HL-60 (cell line): Measurements from ENCODE around the gene TAX1BP1.

Experiments
- CTCF ChIP-seq: IDR thresholded peaks from one replicate; pipeline ENCODE4 v1.5.1; 2011; ENCODE audit warnings: low read length, control low read depth, inconsistent platforms; ENCODE audit not compliant: insufficient read depth
- GABPA ChIP-seq: IDR thresholded peaks from 2 replicates; pipeline ENCODE4 v1.6.1; 2012; ENCODE audit warnings: low read depth
- POLR2AphosphoS5 ChIP-seq: IDR thresholded peaks from 2 replicates; pipeline ENCODE4 v1.6.1; 2012; ENCODE audit warnings: low read depth
- REST ChIP-seq: IDR thresholded peaks from 2 replicates; pipeline ENCODE4 v1.6.1; 2012; ENCODE audit warnings: low read depth; ENCODE audit not compliant: insufficient replicate concordance
- SPI1 ChIP-seq: IDR thresholded peaks from 2 replicates; pipeline ENCODE4 v1.6.1; 2012; ENCODE audit warnings: low read depth, mild to moderate bottlenecking, borderline replicate concordance

- no peak for TF ChIP-seq CTCF
- no peak for TF ChIP-seq POLR2AphosphoS5
- no peak for TF ChIP-seq REST
- TF ChIP-seq SPI1: no peak
- TF ChIP-seq GABPA: no peak
Measured at GRCh38 chr7:27795977-27796376, 56.0 kb downstream of the TAX1BP1 start.
